Fibroblast of the aortic adventitia (primary cell): Measurements from ENCODE around the gene CALCB. TPM values are rescaled to one million over a fixed set of nuclear protein-coding genes. Genes with fewer than 3 reads are reported as not detected.
A peak's percentile ranks its signal among the peaks of the same experiment; 100 is the strongest.
"Not testable (repeated sequence)": the region's sequence is repeated elsewhere in the genome, so short reads cannot be mapped to it uniquely, and the experiment has no call there.

ENCODE experiments used
- DNase-seq: peaks from one replicate; pipeline ENCODE4 v3.0.0-alpha.2; 2010; ENCODE audit warnings: low read depth
- H3K4me3 ChIP-seq: 2 replicates; pipeline ENCODE4 v1.5.1; 2011; ENCODE audit warnings: low read depth, mild to moderate bottlenecking, control low read depth, low read length, moderate library complexity
- total RNA-seq: library from RNA; depleted of rRNA; stranded (reverse); fragments of >200 nt; gene quantifications from 2 replicates; pipeline ENCODE4 v1.2.3, GENCODE V29; 2012; ENCODE audit warnings: low replicate concordance
- TF ChIP-seq, protein P1 (sequence below): IDR thresholded peaks from 2 replicates; pipeline ENCODE4 v1.5.1; 2011; ENCODE audit warnings: mild to moderate bottlenecking, low read length, control low read depth, inconsistent platforms; ENCODE audit not compliant: insufficient read depth

Gene CALCB, protein sequence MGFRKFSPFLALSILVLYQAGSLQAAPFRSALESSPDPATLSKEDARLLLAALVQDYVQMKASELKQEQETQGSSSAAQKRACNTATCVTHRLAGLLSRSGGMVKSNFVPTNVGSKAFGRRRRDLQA
- total RNA-seq = not detected in 2 replicates

DNA sequence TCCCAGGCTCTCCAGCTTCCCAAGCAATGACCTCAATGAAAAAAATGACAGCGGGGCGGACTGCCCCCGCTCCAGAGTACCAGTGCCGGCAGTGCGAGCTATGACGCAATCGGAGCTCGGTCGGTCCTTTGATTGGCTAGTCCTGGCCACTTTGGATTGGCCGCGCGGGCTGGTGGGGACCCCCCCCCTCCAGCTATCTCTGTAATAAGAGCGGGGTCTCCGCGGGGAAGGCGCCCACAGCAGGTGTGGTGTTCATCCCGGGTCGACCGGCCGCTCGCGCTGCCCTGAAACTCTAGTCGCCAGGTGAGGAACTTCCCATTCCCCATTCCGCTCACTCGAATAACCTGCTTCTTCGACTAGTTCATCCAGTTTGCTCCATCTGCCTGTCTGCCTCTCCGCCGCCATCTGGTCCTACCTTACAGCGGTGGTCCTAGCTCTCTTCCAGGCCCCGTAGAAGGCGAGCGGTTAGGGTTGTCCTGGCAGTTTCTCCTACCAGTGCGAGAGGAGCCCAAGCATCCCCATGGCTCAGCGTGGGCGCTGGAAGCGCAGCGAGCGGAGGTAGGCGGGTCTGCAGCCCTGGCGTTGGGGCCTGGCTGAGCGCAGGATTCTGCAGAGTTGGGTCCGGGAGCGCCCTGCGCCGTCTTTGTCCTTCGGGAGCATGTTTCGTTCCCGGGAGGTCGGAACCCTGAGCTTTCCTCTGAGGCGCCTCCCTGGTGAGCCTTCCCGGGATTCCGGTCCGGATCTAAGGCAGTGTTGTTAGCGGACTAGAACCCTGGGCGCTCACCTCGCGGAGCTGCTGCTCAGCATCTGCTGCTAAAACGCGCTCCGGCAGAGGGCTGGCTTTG, at the start of gene CALCB:
Gene CALCB, plus strand, starts transcription at position 233 of the 845 bp plus-strand sequence. CDS start 1,126 bp downstream, outside the sequence.
- TF ChIP-seq, protein P1, sequence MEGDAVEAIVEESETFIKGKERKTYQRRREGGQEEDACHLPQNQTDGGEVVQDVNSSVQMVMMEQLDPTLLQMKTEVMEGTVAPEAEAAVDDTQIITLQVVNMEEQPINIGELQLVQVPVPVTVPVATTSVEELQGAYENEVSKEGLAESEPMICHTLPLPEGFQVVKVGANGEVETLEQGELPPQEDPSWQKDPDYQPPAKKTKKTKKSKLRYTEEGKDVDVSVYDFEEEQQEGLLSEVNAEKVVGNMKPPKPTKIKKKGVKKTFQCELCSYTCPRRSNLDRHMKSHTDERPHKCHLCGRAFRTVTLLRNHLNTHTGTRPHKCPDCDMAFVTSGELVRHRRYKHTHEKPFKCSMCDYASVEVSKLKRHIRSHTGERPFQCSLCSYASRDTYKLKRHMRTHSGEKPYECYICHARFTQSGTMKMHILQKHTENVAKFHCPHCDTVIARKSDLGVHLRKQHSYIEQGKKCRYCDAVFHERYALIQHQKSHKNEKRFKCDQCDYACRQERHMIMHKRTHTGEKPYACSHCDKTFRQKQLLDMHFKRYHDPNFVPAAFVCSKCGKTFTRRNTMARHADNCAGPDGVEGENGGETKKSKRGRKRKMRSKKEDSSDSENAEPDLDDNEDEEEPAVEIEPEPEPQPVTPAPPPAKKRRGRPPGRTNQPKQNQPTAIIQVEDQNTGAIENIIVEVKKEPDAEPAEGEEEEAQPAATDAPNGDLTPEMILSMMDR = no peak
- peak within 1 kb of the TSS; percentile 44 for H3K4me3 ChIP-seq
- DNase-seq = peak; percentile 17

GRCh38 chr11:15027011-15027410, 46.4 kb upstream of the CALCB start:
- no peak overlapping the region for H3K4me3 ChIP-seq
- no peak for DNase-seq
- TF ChIP-seq, protein P1 = no peak

- TF ChIP-seq, protein P1 = no peak
- no peak overlapping the region for H3K4me3 ChIP-seq
- DNase-seq = no peak
These were observed 45.4 kb upstream of the CALCB start for GRCh38 chr11:15027956-15028355.

DNA sequence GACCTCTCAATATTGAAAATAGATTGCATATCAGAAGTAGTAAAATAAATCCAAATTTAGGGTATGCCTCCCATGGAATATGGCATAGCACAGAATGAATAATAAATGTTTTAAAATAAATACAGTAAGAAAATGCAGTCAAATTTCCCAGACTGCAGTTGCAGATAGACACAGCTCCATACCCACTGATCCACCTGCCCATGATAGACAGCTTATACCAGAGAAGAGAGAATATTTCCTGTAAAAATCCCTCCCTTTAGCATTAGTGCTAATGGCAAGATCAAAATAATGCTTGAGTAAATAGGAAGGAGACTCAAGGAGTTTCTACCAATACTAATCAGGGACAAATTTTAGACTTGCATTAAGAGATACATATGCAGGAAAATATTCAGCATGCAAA, 45.0 kb upstream of the CALCB start:
- no peak for DNase-seq
- no peak overlapping the region for H3K4me3 ChIP-seq
- TF ChIP-seq, protein P1 = no peak

- not testable (repeated sequence) for DNase-seq, H3K4me3 ChIP-seq
These were observed 41.4 kb upstream of the CALCB start for GRCh38 chr11:15031945-15032344.

DNA sequence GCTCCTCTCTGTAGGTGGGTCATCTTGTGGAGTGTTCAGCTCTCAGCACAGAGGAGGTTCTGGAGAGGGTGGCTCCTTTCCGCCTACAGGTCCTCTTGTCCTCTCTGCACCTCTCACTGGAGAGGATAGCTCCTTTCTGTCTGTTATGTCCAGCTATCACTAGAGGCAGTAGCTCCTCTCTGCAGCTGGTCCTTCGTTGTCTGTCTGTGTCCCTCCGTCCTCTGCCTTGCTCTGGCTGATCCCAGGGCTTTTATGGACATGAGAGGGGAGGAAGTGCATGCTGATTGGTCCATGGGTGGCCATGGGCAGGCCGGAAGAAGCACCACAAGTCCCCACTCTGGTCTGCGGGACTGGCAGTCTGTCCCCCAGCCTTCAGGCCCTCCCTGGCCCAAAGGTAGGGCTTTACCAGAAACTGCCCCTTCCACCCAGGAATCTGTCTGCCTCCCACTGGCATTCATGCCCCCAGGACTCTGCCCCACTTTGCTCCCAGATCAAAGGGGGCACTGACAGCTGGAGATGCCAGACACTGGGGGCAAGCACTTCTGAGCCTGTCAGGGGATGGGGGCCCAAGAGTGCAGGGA, 38.6 kb upstream of the CALCB start:
- H3K4me3 ChIP-seq = no peak overlapping the region
- TF ChIP-seq, protein P1 = no peak
- DNase-seq = no peak

- TF ChIP-seq, protein P1 = no peak
- no peak for DNase-seq
- no peak overlapping the region for H3K4me3 ChIP-seq
These were observed 38.1 kb upstream of the CALCB start for GRCh38 chr11:15035283-15035682.
